Sciatic nerve (tissue), 2 donors: ENCODE results near the gene RAVER2. TPM values are rescaled to one million over a fixed set of nuclear protein-coding genes. Genes with fewer than 3 reads are reported as not detected.
"Not testable (repeated sequence)": the region's sequence is repeated elsewhere in the genome, so short reads cannot be mapped to it uniquely, and the experiment has no call there.

Source experiments
- ATAC-seq: fragments of 200-7000 bp; cut with Tn5 transposase; one replicate; pipeline ENCODE4 v1.9.1; 2020; ENCODE audit warnings: mild to moderate bottlenecking, moderate library complexity
- DNase-seq: peaks from one replicate; pipeline ENCODE4 v3.0.0-alpha.2; 2020; ENCODE audit warnings: low spot score
- intact Hi-C: fragments of 100-400 bp; cut with DNase I; formaldehyde crosslinking; loops from one replicate; pipeline ENCODE4 v1.14.2; 2022
- total RNA-seq: library from RNA; stranded (reverse); fragmentation: NEBNext Ultra II Directional; extraction: Animal tissue kit (Norgen Biotek cat#: 25700); gene quantifications from one replicate; pipeline ENCODE4 v1.2.1, GENCODE V29; 2021
- donor health status: DM: no; HTN: no; CAD: no.
- donor health status: DM: no; HTN: no; CAD: no.

RAVER2 gene
- total RNA-seq, 1 donor from 2014 or later = 6.5 TPM

GRCh38 chr1:64790832-64791487 is 46.1 kb downstream of the RAVER2 start:
- ATAC-seq (no peak), DNase-seq (no peak)
- intact Hi-C loops = no loop called here

- ATAC-seq (no peak), DNase-seq (no peak)
- intact Hi-C loops = no loop called here
Measured at GRCh38 chr1:64798872-64799271, 54.0 kb downstream of the RAVER2 start.

GRCh38 chr1:64801851-64802523 is 57.1 kb downstream of the RAVER2 start:
- intact Hi-C loops = no loop called here
- ATAC-seq (no peak), DNase-seq (no peak)

- ATAC-seq = no peak
- intact Hi-C loops = no loop called here
- no peak for DNase-seq
Measured at GRCh38 chr1:64809309-64809708, 64.4 kb downstream of the RAVER2 start.

DNA sequence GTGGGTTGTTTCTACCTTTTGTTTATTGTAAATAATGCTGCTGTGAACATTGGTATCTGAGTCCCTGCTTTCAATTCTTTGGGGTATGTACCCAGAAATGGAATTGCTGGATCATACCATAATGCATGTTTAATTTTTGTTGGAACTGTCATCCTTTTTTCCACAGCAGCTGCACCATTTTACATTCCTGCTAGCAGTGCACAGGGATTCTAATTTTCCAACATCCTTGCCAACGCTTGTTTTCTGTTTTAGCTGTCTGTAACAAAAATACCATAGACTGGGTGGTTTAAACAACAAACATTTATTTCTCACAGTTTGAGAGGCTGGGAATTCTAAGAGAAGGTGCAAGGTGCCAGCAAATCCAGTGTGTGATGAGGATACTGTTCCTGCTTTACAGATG is 65.1 kb downstream of the RAVER2 start:
- intact Hi-C loops = no loop called here
- ATAC-seq (no peak), DNase-seq (no peak)

GRCh38 chr1:64811131-64811530 is 66.3 kb downstream of the RAVER2 start:
- DNase-seq = no peak
- intact Hi-C loops = no loop called here
- ATAC-seq = no peak

- no peak for ATAC-seq
- intact Hi-C loops = no loop called here
- no peak for DNase-seq
Measured at GRCh38 chr1:64814427-64814826, 69.6 kb downstream of the RAVER2 start.

- ATAC-seq, DNase-seq, intact Hi-C loops: not testable (repeated sequence)
Measured at GRCh38 chr1:64817364-64817763, 72.5 kb downstream of the RAVER2 start.

DNA sequence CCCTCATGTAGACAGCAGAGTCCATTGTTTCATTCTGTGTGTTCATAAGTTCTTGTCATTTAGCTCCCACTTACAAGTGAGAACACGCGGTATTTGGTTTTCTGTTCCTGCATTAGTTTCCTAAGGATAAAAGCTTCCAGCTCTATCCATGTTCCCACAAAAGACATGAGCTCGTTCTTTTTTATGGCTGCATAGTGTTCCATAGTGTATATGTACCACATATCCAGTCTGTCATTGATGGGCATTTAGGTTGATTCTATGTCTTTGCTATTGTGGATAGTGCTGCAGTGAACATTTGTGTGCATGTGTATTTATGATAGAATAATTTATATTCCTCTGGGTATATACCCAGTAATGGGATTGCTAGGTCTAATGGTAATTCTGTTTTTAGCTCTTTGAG is 75.7 kb downstream of the RAVER2 start:
- DNase-seq, ATAC-seq: not testable (repeated sequence)
- intact Hi-C loops = loop anchor here (10.0 kb wide), 1 partner anchor 136 kb away; no protein-coding TSS in a partner anchor

GRCh38 chr1:64822621-64823020 is 77.7 kb downstream of the RAVER2 start:
- no peak for DNase-seq
- intact Hi-C loops = loop anchor here (10.0 kb wide), 1 partner anchor 138 kb away; no protein-coding TSS in a partner anchor
- ATAC-seq = no peak

GRCh38 chr1:64823691-64824476 is 79.0 kb downstream of the RAVER2 start:
- intact Hi-C loops = loop anchor here (10.0 kb wide), 1 partner anchor 139 kb away; no protein-coding TSS in a partner anchor
- ATAC-seq = peak; percentile 84
- peak; percentile 81 for DNase-seq

GRCh38 chr1:64826991-64827390 is 82.1 kb downstream of the RAVER2 start:
- DNase-seq = no peak
- intact Hi-C loops = loop anchor here (10.0 kb wide), 1 partner anchor 142 kb away; no protein-coding TSS in a partner anchor
- ATAC-seq = no peak

DNA sequence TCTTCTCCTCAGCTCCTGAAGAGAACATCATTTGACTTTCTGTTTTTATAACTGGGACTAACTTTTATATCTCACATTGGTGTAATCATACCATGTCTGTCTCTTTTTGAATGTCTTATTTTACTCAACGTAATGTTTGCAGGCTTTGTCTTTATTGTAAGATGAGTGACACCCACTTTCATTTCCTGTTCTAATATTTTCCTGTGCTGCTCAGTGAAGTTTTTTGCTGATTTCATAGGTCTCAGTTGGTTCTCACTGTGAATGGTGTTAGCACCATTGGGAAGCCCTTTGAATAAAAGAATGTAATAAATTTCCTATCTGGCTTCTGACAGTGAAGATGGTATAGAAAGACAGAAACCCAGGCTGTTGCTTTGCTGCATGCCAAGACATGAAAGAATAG is 84.0 kb downstream of the RAVER2 start:
- intact Hi-C loops = loop anchor here (10.0 kb wide), 1 partner anchor 144 kb away; no protein-coding TSS in a partner anchor
- no peak for ATAC-seq

GRCh38 chr1:64829411-64830029 is 84.6 kb downstream of the RAVER2 start:
- DNase-seq = no peak
- no peak for ATAC-seq
- intact Hi-C loops = loop anchor here (10.0 kb wide), 1 partner anchor 145 kb away; no protein-coding TSS in a partner anchor

More for the DNA sequence above, 84.0 kb downstream of the RAVER2 start:
- no peak for DNase-seq

GRCh38 chr1:64830030-64830651 is 85.3 kb downstream of the RAVER2 start:
- intact Hi-C loops = no loop called here
- DNase-seq (no peak), ATAC-seq (no peak)

DNA sequence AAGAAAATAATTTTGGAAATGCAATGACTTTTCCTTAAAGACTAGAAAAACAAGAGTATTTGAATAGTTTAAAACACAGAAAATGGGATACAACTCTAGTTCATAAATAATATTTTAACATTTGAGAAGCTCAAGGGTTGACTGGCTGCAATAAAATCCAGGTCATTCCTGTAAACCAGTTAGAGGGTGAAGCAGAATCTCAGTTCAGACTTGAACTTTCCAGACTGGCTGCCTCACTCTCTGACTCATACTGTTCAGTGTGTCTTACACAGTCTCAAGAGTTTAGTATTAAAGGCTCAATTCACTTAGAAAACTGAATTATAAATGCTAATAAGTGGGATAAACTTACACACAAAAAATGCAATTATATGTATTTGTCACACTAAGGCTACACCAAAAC is 89.9 kb downstream of the RAVER2 start:
- no peak for DNase-seq
- no peak for ATAC-seq
- intact Hi-C loops = no loop called here

DNA sequence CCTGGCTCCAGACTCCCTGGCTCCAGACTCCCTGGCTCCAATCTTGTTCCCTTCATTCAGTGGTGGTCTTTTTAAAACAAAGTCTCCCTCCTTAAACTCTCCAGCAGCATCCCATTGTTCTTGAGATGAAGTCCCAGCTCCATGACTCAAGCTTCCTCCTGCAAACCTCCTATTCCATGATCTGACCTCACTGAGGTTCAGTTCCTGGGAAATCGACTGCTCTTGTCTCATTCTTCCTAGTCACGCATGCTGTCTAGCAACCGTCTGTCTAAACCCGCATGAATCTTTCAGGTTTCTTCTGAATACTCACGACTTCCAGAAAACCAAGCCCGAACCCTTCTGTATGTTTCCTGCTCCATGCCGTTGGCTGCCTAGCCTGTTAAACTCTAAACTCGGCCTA is 91.9 kb downstream of the RAVER2 start:
- DNase-seq (no peak), ATAC-seq (no peak)
- intact Hi-C loops = no loop called here

DNA sequence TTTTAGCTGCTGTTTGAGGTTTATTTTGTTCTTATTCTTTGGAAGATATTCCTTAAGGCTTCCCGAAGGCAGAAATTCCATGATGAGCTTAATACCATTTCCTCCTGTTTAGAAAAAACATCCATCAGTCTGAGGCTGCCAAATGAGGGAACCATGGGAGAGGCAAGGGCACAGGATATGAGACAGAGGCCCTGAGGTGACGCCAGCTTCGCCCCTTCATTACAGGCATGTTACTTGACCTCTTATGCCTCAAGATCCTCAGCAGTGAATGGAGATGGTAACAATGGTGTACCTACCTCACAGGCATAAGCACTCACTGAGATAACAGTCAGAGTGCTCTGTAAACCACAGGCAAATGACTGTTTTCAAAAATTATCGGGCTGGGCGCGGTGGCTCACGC is 93.6 kb downstream of the RAVER2 start:
- no peak for ATAC-seq
- intact Hi-C loops = no loop called here
- no peak for DNase-seq

GRCh38 chr1:64839261-64839660 is 94.4 kb downstream of the RAVER2 start:
- ATAC-seq (no peak), DNase-seq (no peak)
- intact Hi-C loops = no loop called here
